ENCODE data around the gene RNF183. TPM values are rescaled to one million over a fixed set of nuclear protein-coding genes. Genes with fewer than 3 reads are reported as not detected.

Gene RNF183
- total and polyA plus RNA-seq, 7 donors, result 2.3 TPM; not detected in 6

DNA sequence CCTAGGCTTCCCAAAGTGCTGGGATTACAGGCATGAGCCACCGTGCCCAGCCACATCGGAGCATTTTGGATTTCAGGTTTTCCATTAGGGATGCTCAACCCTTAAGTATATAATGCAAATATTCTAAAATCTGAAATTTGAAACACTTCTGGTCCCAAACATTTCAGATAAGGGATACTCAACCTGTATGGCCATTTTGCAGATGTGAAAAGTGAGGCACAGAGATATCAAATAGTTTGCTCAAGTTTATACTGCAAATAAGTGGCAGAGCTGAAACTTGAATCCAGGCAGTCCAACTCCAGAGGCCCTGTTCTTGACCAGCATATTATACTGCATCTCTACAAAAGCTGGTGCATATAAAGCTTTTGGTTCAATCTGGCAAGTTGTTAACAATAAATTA lies 34.5 kb upstream of the RNF183 start:
- WGBS, 2 donors, result 94 to 95% methylated on average over 2 of the region's 2 CpGs
- H3K4me3 ChIP-seq, result no peak overlapping the region
- H3K4me1 ChIP-seq, result peaks cover 0 to 16% (median 11%) of the 10 kb centered on the region in 4 donors
- DNase-seq, result no peak
- TF ChIP-seq EP300 (IDR thresholded peaks at IDR 0.05) (no peak), POLR2AphosphoS5 (IDR thresholded peaks at IDR 0.05) (no peak), POLR2A (IDR thresholded peaks at IDR 0.05) (no peak), CTCF (IDR thresholded peaks at IDR 0.05) (no peak)
- no peaks in the 10 kb centered on the region for H3K9me3 ChIP-seq
- no peaks in the 10 kb centered on the region for H3K36me3 ChIP-seq
- intact Hi-C loops (cut with DNase I), result no loop called here
- H3K27ac ChIP-seq, result no peak overlapping the region
- no peaks in the 10 kb centered on the region for H3K27me3 ChIP-seq

- TF ChIP-seq CTCF (IDR thresholded peaks at IDR 0.05) (no peak), POLR2AphosphoS5 (IDR thresholded peaks at IDR 0.05) (no peak), EP300 (IDR thresholded peaks at IDR 0.05) (no peak), POLR2A (IDR thresholded peaks at IDR 0.05) (no peak)
- 83% methylated on average over 4 of the region's 4 CpGs for WGBS, 2 donors
- DNase-seq, result no peak
- Histone ChIP-seq H3K27ac (no peak overlapping the region), H3K4me1 (no peaks in the 10 kb centered on the region), H3K27me3 (no peaks in the 10 kb centered on the region), H3K36me3 (peaks cover 0 to 23% (median 0%) of the 10 kb centered on the region in 4 donors), H3K9me3 (no peaks in the 10 kb centered on the region), H3K4me3 (no peak overlapping the region)
- intact Hi-C loops (cut with DNase I), result no loop called here
Observed at GRCh38 chr9:113331780-113332179, 28.6 kb upstream of the RNF183 start.

DNA sequence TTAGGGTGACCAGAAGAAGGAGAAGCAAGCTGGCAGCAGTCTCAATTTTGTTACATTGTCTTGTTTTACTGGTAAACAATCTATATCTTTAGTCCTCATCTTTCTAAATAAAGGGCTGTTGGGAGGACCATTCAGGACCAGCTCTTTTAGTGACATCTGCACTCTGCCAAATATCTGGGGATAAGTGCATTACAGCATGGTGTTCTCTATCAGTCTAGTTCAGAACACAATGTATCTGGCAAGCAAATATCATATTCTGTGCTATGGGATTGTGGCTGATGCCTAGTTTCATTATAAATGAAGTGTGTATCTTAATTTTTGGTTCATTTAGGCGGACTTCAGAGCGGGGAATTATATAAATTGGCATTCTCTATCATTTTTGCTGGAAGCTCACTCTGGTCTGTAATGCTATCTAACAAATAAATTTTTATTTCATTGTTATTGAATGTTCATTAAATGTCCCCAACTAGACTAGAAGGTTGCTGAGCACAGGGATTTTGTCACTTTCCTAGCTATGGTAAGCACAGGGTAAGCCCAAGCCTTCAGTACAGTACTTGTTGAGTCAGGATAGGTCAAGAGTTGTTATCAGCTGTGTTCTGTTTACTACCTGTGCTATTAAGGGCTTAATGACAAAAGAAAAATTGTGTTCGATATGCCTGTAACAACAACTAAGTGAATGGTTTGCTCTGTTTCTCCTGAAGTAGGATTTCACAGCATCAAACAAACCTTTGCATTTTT lies 25.0 kb upstream of the RNF183 start:
- intact Hi-C loops (cut with DNase I), result no loop called here
- WGBS, 2 donors, result 94 to 98% methylated on average over 3 of the region's 3 CpGs

DNA sequence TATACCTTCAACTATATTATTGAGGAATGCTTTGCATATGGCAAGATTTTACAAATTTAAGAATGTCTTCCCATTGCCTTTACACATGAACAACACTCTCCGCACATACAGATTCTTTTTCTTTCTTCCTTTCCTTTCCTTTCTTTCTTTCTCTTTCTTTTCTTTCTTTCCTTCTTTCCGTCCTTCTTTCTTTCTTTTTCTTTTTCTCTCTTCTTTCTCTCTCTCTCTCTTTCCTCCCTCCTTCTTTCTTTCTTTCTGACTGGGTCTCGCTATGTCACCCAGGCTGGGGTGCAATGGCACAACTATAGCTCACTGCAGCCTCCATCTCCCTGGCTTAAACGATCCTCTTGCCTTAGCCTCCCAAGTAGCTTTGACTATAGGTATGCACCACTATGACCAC lies 23.1 kb upstream of the RNF183 start:
- Histone ChIP-seq H3K27ac (no peak overlapping the region), H3K36me3 (peaks cover 0 to 26% (median under 1%) of the 10 kb centered on the region in 4 donors), H3K4me3 (no peak overlapping the region), H3K27me3 (no peaks in the 10 kb centered on the region), H3K4me1 (no peaks in the 10 kb centered on the region), H3K9me3 (no peaks in the 10 kb centered on the region)
- WGBS, 2 donors, result 96 to 98% methylated on average over 4 of the region's 4 CpGs
- DNase-seq, result no peak
- no peak for TF ChIP-seq EP300 (IDR thresholded peaks at IDR 0.05)
- no peak for TF ChIP-seq POLR2AphosphoS5 (IDR thresholded peaks at IDR 0.05)
- TF ChIP-seq CTCF (IDR thresholded peaks at IDR 0.05), result no peak
- no peak for TF ChIP-seq POLR2A (IDR thresholded peaks at IDR 0.05)
- intact Hi-C loops (cut with DNase I), result no loop called here

More for the DNA sequence above, 25.0 kb upstream of the RNF183 start:
- Histone ChIP-seq H3K36me3 (peaks cover 0 to 23% (median 0%) of the 10 kb centered on the region in 4 donors), H3K9me3 (no peaks in the 10 kb centered on the region), H3K4me3 (no peak overlapping the region), H3K27me3 (no peaks in the 10 kb centered on the region), H3K4me1 (no peaks in the 10 kb centered on the region), H3K27ac (no peak overlapping the region)
- TF ChIP-seq POLR2A (IDR thresholded peaks at IDR 0.05), result no peak
- DNase-seq, result no peak

DNA sequence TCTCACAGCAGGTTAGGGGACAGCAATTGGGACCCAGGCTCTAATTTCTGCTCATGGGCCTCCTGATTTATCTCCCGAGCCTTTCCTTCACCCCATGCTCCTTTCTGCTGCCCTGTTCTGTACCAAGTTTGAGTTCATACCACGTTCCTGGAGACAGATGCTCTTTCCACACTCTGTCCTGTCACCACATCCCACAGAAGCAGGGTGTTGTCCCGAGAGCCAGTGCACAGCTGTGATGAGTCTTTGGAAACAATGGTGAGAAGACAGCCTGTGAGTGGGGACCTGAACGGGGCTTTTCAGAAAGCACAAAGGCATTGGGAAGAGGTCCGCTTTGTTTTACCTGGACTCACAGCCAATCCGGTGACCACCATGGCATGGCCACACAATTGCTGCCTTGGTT lies 19.5 kb upstream of the RNF183 start:
- TF ChIP-seq POLR2AphosphoS5 (IDR thresholded peaks at IDR 0.05) (no peak), CTCF (IDR thresholded peaks at IDR 0.05) (no peak), POLR2A (IDR thresholded peaks at IDR 0.05) (no peak), EP300 (IDR thresholded peaks at IDR 0.05) (no peak)
- WGBS, 2 donors, result 86 to 87% methylated on average over 6 of the region's 6 CpGs
- Histone ChIP-seq H3K36me3 (peaks cover 0 to 41% (median 9%) of the 10 kb centered on the region in 4 donors), H3K27me3 (no peaks in the 10 kb centered on the region), H3K9me3 (no peaks in the 10 kb centered on the region), H3K4me3 (no peak overlapping the region), H3K4me1 (no peaks in the 10 kb centered on the region), H3K27ac (no peak overlapping the region)
- DNase-seq, result no peak
- intact Hi-C loops (cut with DNase I), result no loop called here
